Kidney (tissue), 14 donors: ENCODE data around the gene PCNX3. TPM values are rescaled to one million over a fixed set of nuclear protein-coding genes. Genes with fewer than 3 reads are reported as not detected.

Experiments used
- DNase-seq, 5 donors: peaks; one replicate each; pipeline ENCODE4 v3.0.0-alpha.2; 2013 to 2020
- FAIRE-seq: peaks from 2 replicates; lab custom pipeline; 2012; peaks lifted over from hg19 to GRCh38; lab: Jason Lieb, UNC
- H3K27ac ChIP-seq, 2 donors: one replicate each; pipeline ENCODE4 v1.7.0; 2013; ENCODE audit warnings: low read depth in 2 of 2, low read length in 2 of 2, inconsistent platforms in 1 of 2
- H3K27me3 ChIP-seq: one replicate; pipeline ENCODE4 v1.7.1; 2013; ENCODE audit warnings: low read length, inconsistent platforms; ENCODE audit not compliant: control insufficient read depth, insufficient read depth
- H3K36me3 ChIP-seq, 3 donors: one replicate each; pipeline versions ENCODE4 v1.7.0 to v1.7.1; 2013; ENCODE audit warnings: low read length in 3 of 3, control low read depth in 1 of 3, inconsistent platforms in 1 of 3; ENCODE audit not compliant: insufficient read depth in 3 of 3, control insufficient read depth in 2 of 3
- H3K4me1 ChIP-seq, 3 donors: one replicate each; pipeline versions ENCODE4 v1.7.0 to v1.7.1; 2013; ENCODE audit warnings: low read length in 3 of 3, inconsistent platforms in 1 of 3, low read depth in 1 of 3; ENCODE audit not compliant: control insufficient read depth in 2 of 3, insufficient read depth in 2 of 3
- H3K4me3 ChIP-seq, 3 donors: one replicate each; pipeline versions ENCODE4 v1.7.0 to v1.8.1; 2013; ENCODE audit warnings: low read length in 3 of 3, control low read depth in 1 of 3, inconsistent platforms in 1 of 3
- H3K9ac ChIP-seq, 3 donors: one replicate each; pipeline versions ENCODE4 v1.7.0 to v1.7.1; 2013; ENCODE audit warnings: low read length in 3 of 3, control low read depth in 1 of 3, inconsistent platforms in 1 of 3
- H3K9me3 ChIP-seq, 3 donors: one replicate each; pipeline versions ENCODE4 v1.7.0 to v1.7.1; 2013; ENCODE audit warnings: low read length in 3 of 3, control low read depth in 1 of 3, inconsistent platforms in 1 of 3; ENCODE audit not compliant: control insufficient read depth in 2 of 3, insufficient read depth in 1 of 3
- CTCF ChIP-seq: IDR thresholded peaks from 3 replicates; pipeline ENCODE4 v1.5.1; 2012; ENCODE audit warnings: mild to moderate bottlenecking, moderate library complexity, borderline replicate concordance; ENCODE audit not compliant: insufficient read depth; ENCODE audit errors: extremely low read depth
- intact Hi-C: fragments of 100-400 bp; cut with DNase I; formaldehyde crosslinking; loops from one replicate; pipeline ENCODE4 v1.11.1; 2022
- polyA plus RNA-seq: library from polyadenylated mRNA; stranded (reverse); fragments of 350-450 nt; fragmentation: Illumina TruSeq; extraction: RNeasy Lipid Tissue Mini Kit (QIAGEN cat#74804); gene quantifications from one replicate; pipeline ENCODE4 v1.2.3, GENCODE V29; 2014; ENCODE audit warnings: low read depth, low replicate concordance; ENCODE audit not compliant: insufficient read depth
- total RNA-seq: library from RNA; stranded (reverse); fragmentation: NEBNext Ultra II Directional; extraction: Animal tissue kit (Norgen Biotek cat#: 25700); gene quantifications from one replicate; pipeline ENCODE4 v1.2.1, GENCODE V29; 2021
- donor health status: control.
- donor health status: control.
- donor health status: control.
- donor health status: control.
- donor health status: control.
- donor health status: DM: yes; HTN: yes; CAD: no.
- donor health status: Normal renal cell carcinoma (clear cell type).

The PCNX3 gene
- total and polyA plus RNA-seq, 2 donors from 2014 or later: 13.6 to 44.4 TPM

GRCh38 chr11:65612691-65613090 is 2.9 kb upstream of the PCNX3 start:
- peak overlapping the region in 2 of 3 donors; percentile 43 to 80 for H3K9ac ChIP-seq
- intact Hi-C loops: no loop called here

GRCh38 chr11:65613091-65613928 is 2.3 kb upstream of the PCNX3 start:
- TF ChIP-seq CTCF: no peak
- Histone ChIP-seq H3K4me3 (peak overlapping the region; percentile 16 to 79 (median 49)), H3K4me1 (peaks cover 0 to 47% (median 0%) of the 10 kb centered on the region in 3 donors), H3K27me3 (no peaks in the 10 kb centered on the region), H3K9ac (peak overlapping the region in 2 of 3 donors; percentile 71 to 80), H3K27ac (peak overlapping the region; percentile 82 to 91), H3K9me3 (no peaks in the 10 kb centered on the region), H3K36me3 (peaks cover 0 to 11% (median 4%) of the 10 kb centered on the region in 3 donors)
- DNase-seq (peak in 1 of 5 donors; percentile 91), FAIRE-seq (no peak)
- intact Hi-C loops: no loop called here

More at GRCh38 chr11:65612691-65613090, 2.9 kb upstream of the PCNX3 start:
- peaks cover 0 to 10% (median 6%) of the 10 kb centered on the region in 3 donors for H3K36me3 ChIP-seq
- DNase-seq (no peak), FAIRE-seq (no peak)
- H3K27me3 ChIP-seq: no peaks in the 10 kb centered on the region
- no peak for TF ChIP-seq CTCF
- H3K9me3 ChIP-seq: no peaks in the 10 kb centered on the region
- H3K4me3 ChIP-seq: peak overlapping the region; percentile 20 to 79 (median 49)
- peaks cover 0 to 50% (median 0%) of the 10 kb centered on the region in 3 donors for H3K4me1 ChIP-seq
- H3K27ac ChIP-seq: peak overlapping the region; percentile 76 to 82

GRCh38 chr11:65615950-65616574 is 486 bp downstream of the PCNX3 start:
- no peak for FAIRE-seq
- DNase-seq: peak in 2 of 5 donors; percentile 25 to 61
- peak overlapping the region; percentile 9 to 71 for H3K27ac ChIP-seq
- H3K9ac ChIP-seq: peak overlapping the region; percentile 2 to 68 (median 38)
- no peak for TF ChIP-seq CTCF
- peaks cover 2 to 12% (median 5%) of the 10 kb centered on the region in 3 donors for H3K36me3 ChIP-seq
- no peaks in the 10 kb centered on the region for H3K27me3 ChIP-seq
- peaks cover 0 to 33% (median 0%) of the 10 kb centered on the region in 3 donors for H3K4me1 ChIP-seq
- H3K4me3 ChIP-seq: peak overlapping the region; percentile 53 to 76 (median 59)
- H3K9me3 ChIP-seq: no peaks in the 10 kb centered on the region
- intact Hi-C loops: no loop called here
